ENCODE measurements around the gene TRAP1.
"Not testable (repeated sequence)": the region's sequence is repeated elsewhere in the genome, so short reads cannot be mapped to it uniquely, and the experiment has no call there.

Gene TRAP1

DNA sequence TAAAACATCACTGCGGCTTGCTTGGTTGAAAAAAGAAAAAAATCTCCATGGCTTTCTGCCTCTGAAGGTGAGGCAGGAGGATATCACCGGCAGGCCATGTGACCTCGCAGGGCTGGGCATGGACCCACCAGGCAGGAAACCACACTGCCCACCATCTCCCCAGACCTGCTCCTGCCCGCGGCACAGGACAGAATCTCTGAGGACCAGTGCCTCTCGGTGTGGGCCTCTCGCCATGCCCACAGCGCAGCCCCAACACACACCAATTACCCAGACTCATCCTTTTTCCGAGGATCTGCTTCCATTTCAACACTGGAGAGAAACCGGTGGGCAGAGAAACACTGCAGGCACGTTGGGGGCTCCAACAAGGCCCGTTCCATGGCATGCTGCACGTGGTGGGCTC, 46.6 kb downstream of the TRAP1 start:
- no peak for DNase-seq

DNA sequence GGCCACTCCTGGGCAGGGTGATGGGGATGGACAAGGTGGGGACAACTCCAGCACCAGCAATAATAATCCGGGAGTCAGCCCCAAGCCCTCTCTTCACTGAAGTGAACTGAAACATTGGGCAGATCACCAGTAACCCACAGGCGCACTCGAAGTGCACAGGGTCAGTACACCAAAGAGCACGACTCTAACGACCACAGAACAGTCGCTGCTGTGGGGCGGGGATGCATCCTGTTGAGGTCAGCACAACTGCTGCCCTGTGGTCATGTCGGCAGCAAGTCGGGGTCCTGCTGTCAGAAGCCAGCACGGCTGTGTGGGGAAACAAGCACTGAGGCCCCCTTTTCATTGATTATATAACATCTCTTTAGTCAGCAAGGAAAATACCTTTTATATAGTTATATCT, 48.2 kb downstream of the TRAP1 start:
- DNase-seq, result no peak

GRCh38 chr16:3668626-3669025, 48.7 kb downstream of the TRAP1 start:
- no peak for DNase-seq

- no peak for DNase-seq
Measured at GRCh38 chr16:3665508-3665907, 51.8 kb downstream of the TRAP1 start.

- no peak for DNase-seq
Measured at GRCh38 chr16:3664187-3664896, 53.0 kb downstream of the TRAP1 start.

DNA sequence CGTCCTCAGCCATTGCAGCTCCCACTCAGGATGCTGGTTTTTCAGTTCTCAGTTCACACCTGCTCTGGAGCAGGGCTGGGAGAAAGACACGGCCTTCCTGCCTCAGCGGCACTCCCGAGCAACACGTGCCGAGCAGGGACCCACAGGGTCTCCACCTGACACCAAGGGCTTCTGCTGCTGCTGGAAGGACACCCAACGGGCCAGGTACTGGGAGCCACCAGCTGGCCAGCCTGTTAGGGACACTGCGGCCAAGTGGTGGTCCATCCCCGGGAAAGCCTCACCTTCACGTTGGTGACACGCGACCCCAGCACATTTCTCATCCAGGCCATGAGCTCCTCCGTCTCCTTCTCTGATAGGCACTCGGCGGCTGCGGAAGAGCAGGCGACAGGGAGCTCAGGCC, 54.7 kb downstream of the TRAP1 start:
- DNase-seq, result no peak

- no peak for DNase-seq
Measured at GRCh38 chr16:3661922-3662321, 55.4 kb downstream of the TRAP1 start.

DNA sequence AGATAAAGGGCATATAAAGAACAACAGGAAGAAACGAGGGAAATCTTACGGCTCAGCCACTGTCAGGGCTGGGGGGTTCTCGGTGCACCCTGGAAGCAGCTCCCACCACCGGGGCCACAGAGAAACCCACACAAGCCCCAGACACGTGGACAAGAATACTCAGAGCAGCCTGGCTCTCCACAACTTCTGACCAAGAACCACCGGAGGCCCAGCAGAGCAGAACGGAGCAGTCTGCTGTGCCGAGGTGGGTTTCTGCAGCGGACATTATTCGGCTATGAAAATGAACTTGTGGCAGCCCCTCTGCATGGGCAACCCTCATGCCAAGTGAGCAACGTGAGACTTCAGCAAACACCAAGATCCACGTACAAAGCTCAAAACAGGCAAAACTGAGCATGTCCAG, 56.0 kb downstream of the TRAP1 start:
- no peak for DNase-seq

- DNase-seq, result no peak
Measured at GRCh38 chr16:3659251-3659650, 58.1 kb downstream of the TRAP1 start.

- DNase-seq, result no peak
Measured at GRCh38 chr16:3656491-3657468, 60.5 kb downstream of the TRAP1 start.

DNA sequence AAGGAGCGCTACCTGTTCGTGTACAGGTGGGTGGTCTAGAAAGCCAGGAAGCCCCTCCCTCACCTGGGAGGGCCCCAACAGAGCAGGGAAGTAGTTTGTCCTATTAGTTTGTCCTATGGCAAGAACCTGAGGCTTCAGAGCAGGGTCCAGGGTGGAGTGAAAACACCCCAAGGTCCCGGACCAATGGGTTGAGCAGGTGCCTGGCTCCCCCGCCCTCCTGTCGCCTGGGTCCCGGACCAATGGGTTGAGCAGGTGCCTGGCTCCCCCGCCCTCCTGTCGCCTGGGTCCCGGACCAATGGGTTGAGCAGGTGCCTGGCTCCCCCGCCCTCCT, 61.2 kb downstream of the TRAP1 start:
- not testable (repeated sequence) for DNase-seq

- no peak for DNase-seq
Measured at GRCh38 chr16:3655396-3656159, 61.7 kb downstream of the TRAP1 start.

DNA sequence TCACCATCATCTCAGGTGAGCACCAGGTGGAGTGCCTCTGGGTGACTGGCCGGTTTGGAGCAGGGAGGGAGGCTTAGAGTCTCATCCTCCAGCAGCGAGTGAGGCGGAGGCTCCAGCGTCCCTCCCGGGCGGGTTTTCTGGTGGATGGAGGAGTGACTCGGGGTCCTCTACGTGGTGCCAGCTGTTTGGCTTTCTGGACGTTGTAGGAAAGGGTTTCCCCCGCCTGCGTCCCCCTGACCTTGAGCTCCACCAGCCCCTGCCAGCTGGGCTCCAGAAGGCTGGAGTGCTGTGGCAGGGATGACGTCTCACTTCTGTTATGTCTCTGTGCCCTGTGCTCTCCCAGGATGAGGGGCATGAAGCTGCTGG, 62.3 kb downstream of the TRAP1 start:
- no peak for DNase-seq

DNA sequence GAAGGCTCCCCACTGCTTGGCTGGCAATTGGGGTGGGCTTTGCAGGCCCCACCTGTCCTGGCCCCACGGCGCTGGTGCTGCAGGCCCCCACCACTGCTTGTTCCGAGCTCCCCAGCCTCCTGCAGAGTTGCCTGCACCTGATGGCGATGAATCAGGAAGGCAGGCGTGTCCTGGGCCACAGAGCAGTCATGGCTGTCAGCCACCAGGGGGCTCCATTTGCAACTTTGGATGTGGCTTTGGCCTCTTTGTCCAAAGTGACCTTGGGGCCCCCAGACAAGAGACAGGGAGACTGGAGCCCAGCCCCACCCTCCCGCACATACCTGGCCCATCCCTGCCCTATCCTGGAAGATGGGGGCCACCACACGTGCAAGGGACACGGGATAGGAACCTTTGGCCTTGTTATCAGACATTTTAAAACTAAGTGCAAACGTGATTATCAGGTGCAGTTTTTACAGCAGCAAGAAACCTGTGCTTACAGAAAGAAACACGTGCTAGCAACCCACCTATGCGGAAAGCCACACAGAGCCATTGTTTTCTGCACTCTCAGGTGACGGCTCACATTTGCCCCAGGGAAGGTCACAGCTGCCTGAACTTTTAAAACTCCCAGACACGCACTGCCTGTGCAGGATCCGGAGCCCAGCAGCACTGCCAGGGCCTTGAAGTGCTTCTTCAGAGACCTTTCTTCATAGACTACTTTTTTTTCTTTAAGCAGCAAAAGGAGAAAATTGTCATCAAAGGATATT, 62.9 kb downstream of the TRAP1 start, which contains the start of gene DNASE1:
DNASE1 (plus strand) TSS at position 443 of the 743 bp plus-strand sequence. CDS start 683 bp downstream, outside the sequence.
- peak; percentile 25 for DNase-seq

DNA sequence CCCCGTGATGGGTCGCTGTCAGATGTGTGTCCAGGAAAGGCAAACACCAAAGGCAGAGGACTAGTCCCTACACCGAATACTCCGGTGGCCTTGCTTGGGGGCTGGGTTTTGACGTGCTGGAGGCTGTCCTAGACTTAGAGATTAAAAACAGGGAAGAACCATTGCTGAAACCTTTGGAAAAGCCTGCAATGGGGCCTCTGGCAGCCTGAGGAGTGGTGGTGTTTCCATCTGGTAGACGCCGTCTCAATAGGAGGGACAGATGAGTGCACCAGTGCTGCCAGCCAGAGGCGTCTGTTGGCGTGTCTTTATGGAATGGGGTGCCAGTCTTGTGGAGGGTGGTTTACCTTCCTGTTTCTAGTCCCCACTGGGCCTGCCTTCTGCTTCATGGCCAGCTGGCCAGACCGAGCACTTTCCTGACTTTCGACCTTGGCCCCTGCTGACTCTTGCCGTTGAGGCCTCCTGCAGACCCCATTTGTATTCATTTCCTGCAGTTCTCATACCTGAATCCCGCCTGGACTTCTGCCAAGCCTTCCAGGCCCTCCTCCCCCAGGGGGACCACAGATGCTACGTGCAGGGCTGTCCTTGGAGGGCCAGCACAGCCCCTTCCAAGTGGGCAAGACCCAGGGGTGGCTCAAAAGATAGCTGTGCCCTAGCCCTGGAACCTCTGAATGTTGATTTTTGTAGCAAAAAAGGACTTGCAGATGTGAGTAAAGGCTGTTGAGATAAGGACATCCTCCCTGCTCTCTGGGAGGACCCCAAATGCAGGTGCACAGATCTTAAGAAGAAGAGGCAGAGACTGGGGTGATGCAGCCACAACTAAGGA, 64.7 kb downstream of the TRAP1 start:
- DNase-seq, result no peak

DNA sequence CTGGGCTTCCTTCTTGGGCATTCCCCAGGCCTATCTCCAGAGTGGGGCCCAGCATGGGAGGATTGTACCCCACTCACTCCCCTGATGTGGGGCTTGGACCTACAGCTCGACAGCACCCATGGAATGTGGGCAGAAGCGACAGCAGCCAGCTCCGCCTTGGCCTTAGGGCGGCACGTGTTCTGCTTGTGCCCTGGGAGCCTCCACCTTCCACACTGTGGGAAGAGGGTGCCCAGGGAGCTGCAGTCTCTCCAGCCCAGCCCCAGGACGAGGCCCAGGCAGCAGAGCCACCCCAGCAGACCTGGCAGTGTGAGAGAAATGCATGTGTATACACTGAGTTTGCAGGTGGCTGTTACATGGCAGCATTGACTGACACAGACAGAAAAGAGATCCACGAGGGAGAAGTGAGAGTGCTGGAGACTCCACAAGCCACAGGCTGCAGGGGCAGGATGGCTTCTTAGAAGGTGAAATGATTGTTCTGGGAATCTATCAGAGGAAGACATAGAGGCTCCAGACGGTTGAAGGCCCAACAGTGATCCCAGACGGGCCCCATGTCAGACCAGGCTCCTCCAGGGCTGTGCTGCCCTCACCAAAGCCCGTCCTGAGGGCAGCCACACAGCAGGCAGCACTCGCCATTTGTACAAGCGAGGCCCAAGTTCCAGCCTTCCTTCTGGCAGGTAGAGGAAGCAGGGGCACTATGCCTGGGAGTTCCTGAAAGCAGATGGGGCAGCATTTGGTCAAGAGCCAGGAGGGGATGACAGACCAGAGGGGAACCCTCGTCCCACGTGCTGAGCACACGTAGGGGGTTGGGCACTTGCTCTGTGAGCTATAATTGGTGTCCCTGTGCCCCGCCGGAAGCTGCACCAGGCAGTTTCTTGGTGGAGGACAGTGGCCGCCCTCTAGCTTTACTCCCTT, 65.6 kb downstream of the TRAP1 start:
- DNase-seq, result no peak

DNA sequence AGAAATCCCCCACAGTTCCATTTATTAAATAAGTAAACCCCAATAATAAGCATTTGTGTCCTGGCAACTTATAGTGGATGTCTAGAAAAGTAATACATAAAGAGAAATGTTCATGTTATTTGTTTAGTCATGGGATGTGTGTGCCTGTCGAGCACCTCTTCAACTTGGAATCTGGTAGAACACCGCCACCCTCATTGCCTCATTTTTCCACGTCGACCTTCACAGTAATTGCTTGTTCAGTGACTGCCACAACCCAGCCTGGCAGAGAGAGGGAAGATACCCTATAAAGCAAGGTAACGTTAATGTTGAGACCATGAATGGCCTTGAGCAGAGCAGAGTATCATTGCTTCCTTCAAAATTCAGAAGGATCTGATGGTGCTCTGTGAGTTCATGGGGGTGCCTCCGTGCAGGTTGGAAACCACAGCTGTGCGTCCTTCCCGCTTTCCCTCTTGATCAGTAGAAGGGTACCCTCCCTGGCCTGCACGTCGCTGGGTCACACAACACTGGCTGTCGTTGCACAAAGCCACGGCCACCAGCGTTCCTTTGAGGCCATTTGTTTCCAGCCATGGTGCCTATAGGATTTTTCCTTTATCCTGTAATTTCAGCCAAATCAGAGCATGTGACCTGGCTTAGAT, 66.6 kb downstream of the TRAP1 start:
- DNase-seq, result no peak

DNA sequence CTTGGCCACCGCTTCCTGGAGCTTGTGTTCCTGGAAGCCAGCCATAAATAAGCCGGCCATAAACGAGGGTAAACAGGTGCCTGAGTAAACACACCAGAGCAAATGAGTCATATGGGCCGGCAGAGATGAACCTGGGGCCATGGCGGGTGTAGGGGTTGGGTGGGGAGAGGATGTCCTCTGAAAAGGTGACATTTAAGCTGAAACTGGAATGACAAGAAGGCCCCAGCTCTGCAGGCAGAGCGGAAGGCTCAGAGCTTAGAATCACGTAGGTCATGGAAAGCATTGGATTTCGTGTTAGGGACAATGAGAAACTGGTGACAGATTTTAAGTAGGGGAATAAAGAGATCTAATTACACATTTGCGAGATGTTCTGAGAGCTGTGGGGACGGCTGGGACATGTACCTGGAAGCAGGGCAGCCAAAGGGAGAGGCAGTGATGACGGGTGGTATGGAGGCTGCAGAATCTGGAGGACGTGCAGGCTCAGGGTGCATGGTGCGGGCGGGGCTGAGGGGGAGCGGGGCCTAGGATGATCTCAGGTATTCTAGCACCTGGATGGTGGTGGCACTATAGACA, 70.9 kb downstream of the TRAP1 start:
- no peak for DNase-seq

DNA sequence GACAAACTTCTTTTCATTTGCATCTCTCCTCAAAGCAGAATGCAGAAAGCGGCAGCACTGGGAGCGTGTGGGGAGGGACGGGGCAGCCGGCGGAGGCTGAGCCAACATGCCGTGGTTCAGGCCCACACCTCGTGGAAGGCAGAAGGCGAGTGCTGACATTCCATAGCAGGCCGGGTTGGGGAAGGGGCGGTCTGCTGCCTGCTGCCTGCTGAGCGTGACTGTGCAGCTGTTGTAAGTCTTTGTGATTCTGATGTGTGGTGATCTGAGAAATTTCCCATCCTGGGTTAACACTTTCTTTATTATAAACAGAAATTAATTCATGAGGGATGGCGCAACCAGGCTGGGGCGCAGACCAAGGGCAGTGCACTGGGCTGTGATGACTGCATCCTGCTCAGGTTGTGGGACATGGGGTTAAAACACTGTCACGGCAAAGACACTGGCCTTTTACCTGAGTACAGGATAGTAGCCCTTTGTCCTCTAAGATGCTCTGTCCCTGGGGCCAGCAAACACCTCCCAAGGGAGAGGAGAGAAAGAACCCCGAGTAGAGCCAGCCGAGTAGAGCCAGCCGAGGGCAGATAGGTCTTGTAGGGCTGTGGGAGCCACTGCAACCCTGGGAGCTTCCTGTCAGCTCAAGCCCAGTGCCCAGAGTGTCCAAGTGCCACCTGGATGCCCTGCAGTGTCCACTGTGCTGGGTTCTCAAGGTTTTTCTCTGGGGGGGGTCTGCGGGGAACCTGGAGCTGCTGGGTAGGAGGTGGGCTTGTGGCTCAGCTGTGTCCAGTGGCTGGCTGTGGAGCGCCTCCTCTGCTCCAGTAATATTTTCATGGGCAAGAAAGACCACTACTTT, 71.6 kb downstream of the TRAP1 start:
- DNase-seq, result no peak

Data from stimulated activated naive CD4-positive, alpha-beta T cell treated with Interleukin-2 at 50 U/mL for 16 hours (primary cell).